Activated naive CD8-positive, alpha-beta T cell treated with anti-CD3 and anti-CD28 coated beads, Interleukin-2, amount 10 ng/mL, durations not matched to agents 7 days and 5 days (primary cell): ENCODE results near the gene EFCAB7. TPM values are rescaled to one million over a fixed set of nuclear protein-coding genes. Genes with fewer than 3 reads are reported as not detected.
A peak's percentile ranks its signal among the peaks of the same experiment; 100 is the strongest.
"Not testable (repeated sequence)": the region's sequence is repeated elsewhere in the genome, so short reads cannot be mapped to it uniquely, and the experiment has no call there.

Experiments used
- ATAC-seq: fragments of 150-1000 bp; cut with Tn5 transposase; one replicate; pipeline ENCODE4 v1.10.0; 2021; ENCODE audit warnings: low read depth, moderate library complexity
- POLR2A ChIA-PET: fragments of 350-600 bp; sonication (Branson Sonifier 250); formaldehyde crosslinking; loops from one replicate; lab custom pipeline; 2021; ENCODE audit warnings: antibody characterized with exemption; lab: Charles Lee
- DNase-seq: peaks from one replicate; pipeline ENCODE4 v3.0.0; 2021
- H3K27ac Mint-ChIP-seq: one replicate; pipeline ENCODE4 v1.8.0; 2022; ENCODE audit warnings: mild to moderate bottlenecking, mixed read lengths
- H3K27me3 Mint-ChIP-seq: one replicate; pipeline ENCODE4 v1.8.0; 2022; ENCODE audit warnings: mild to moderate bottlenecking, moderate library complexity, mixed read lengths
- H3K36me3 Mint-ChIP-seq: one replicate; pipeline ENCODE4 v1.8.0; 2021; ENCODE audit warnings: mild to moderate bottlenecking, mixed read lengths
- H3K4me1 Mint-ChIP-seq: one replicate; pipeline ENCODE4 v1.8.0; 2021; ENCODE audit warnings: mixed read lengths
- H3K4me3 Mint-ChIP-seq: one replicate; pipeline ENCODE4 v1.8.0; 2022; ENCODE audit warnings: mild to moderate bottlenecking, moderate library complexity, mixed read lengths
- H3K9me3 Mint-ChIP-seq: one replicate; pipeline ENCODE4 v1.8.0; 2021; ENCODE audit warnings: mixed read lengths
- total RNA-seq, 2 experiments: library from RNA; stranded (reverse); gene quantifications; one replicate each; pipeline ENCODE4 v1.2.3, GENCODE V29; 2021

Gene EFCAB7
- total RNA-seq, 2 experiments from 2014 or later = 7.4 to 11.8 TPM

GRCh38 chr1:63569068-63569467 lies 45.7 kb downstream of the EFCAB7 start:
- Mint-ChIP-seq H3K9me3 (no peaks in the 10 kb centered on the region), H3K4me3 (no peak overlapping the region), H3K4me1 (no peaks in the 10 kb centered on the region), H3K27me3 (no peaks in the 10 kb centered on the region), H3K36me3 (peaks cover 5% of the 10 kb centered on the region), H3K27ac (no peak overlapping the region)
- DNase-seq (no peak), ATAC-seq (no peak)
- POLR2A ChIA-PET = no interaction called here

GRCh38 chr1:63569640-63570316 lies 46.5 kb downstream of the EFCAB7 start:
- Mint-ChIP-seq H3K9me3 (no peaks in the 10 kb centered on the region), H3K27me3 (no peaks in the 10 kb centered on the region), H3K4me1 (no peaks in the 10 kb centered on the region), H3K36me3 (peaks cover 3% of the 10 kb centered on the region), H3K27ac (no peak overlapping the region), H3K4me3 (no peak overlapping the region)
- ATAC-seq = no peak
- DNase-seq = no peak
- POLR2A ChIA-PET = no interaction called here

GRCh38 chr1:63572686-63573085 lies 49.4 kb downstream of the EFCAB7 start:
- H3K27ac Mint-ChIP-seq, H3K36me3 Mint-ChIP-seq, POLR2A ChIA-PET, H3K9me3 Mint-ChIP-seq, H3K4me3 Mint-ChIP-seq, H3K4me1 Mint-ChIP-seq, ATAC-seq, H3K27me3 Mint-ChIP-seq, DNase-seq: not testable (repeated sequence)

GRCh38 chr1:63574203-63574796 lies 51.0 kb downstream of the EFCAB7 start:
- ATAC-seq, H3K27me3 Mint-ChIP-seq, H3K36me3 Mint-ChIP-seq, H3K27ac Mint-ChIP-seq, H3K9me3 Mint-ChIP-seq, H3K4me3 Mint-ChIP-seq, POLR2A ChIA-PET, DNase-seq, H3K4me1 Mint-ChIP-seq: not testable (repeated sequence)

- Mint-ChIP-seq H3K27ac (no peak overlapping the region), H3K27me3 (no peaks in the 10 kb centered on the region), H3K4me3 (no peak overlapping the region), H3K9me3 (no peaks in the 10 kb centered on the region), H3K36me3 (peaks cover 8% of the 10 kb centered on the region), H3K4me1 (no peaks in the 10 kb centered on the region)
- DNase-seq (no peak), ATAC-seq (no peak)
- POLR2A ChIA-PET = no interaction called here
Measured at GRCh38 chr1:63575340-63575826, 52.1 kb downstream of the EFCAB7 start.

- DNase-seq, H3K4me3 Mint-ChIP-seq, POLR2A ChIA-PET, H3K4me1 Mint-ChIP-seq, H3K9me3 Mint-ChIP-seq, H3K27me3 Mint-ChIP-seq, H3K27ac Mint-ChIP-seq, ATAC-seq: not testable (repeated sequence)
- peaks cover 42% of the 10 kb centered on the region for H3K36me3 Mint-ChIP-seq
Measured at GRCh38 chr1:63586326-63586725, 63.0 kb downstream of the EFCAB7 start.

- ATAC-seq (no peak), DNase-seq (no peak)
- Mint-ChIP-seq H3K9me3 (no peaks in the 10 kb centered on the region), H3K27ac (no peak overlapping the region), H3K36me3 (peaks cover 19% of the 10 kb centered on the region), H3K27me3 (no peaks in the 10 kb centered on the region), H3K4me3 (no peak overlapping the region), H3K4me1 (peaks cover 19% of the 10 kb centered on the region)
- POLR2A ChIA-PET = no interaction called here
Measured at GRCh38 chr1:63590166-63590560, 66.8 kb downstream of the EFCAB7 start.

GRCh38 chr1:63592536-63593302 lies 69.4 kb downstream of the EFCAB7 start:
- no peak for ATAC-seq
- no peaks in the 10 kb centered on the region for H3K27me3 Mint-ChIP-seq
- H3K9me3 Mint-ChIP-seq = no peaks in the 10 kb centered on the region
- POLR2A ChIA-PET = interaction anchor here (1.0 to 1.4 kb wide), 3 partner anchors 19 to 225 kb away, joined by 3 to 6 read pairs (median 4); partner anchors contain the start of gene ALG6
- H3K27ac Mint-ChIP-seq = peak overlapping the region; percentile 98
- no peak for DNase-seq
- peak overlapping the region; percentile 98 for H3K4me3 Mint-ChIP-seq
- H3K4me1 Mint-ChIP-seq = peaks cover 29% of the 10 kb centered on the region
- H3K36me3 Mint-ChIP-seq = peaks cover 21% of the 10 kb centered on the region

- Mint-ChIP-seq H3K9me3 (no peaks in the 10 kb centered on the region), H3K27ac (peak within 1 kb of the TSS; percentile 98), H3K36me3 (peaks cover 21% of the 10 kb centered on the region), H3K4me1 (peaks cover 29% of the 10 kb centered on the region), H3K27me3 (no peaks in the 10 kb centered on the region), H3K4me3 (peak within 1 kb of the TSS; percentile 98)
- DNase-seq (no peak), ATAC-seq (peak; percentile 84)
- POLR2A ChIA-PET = interaction anchor here (1.0 to 1.4 kb wide), 3 partner anchors 18 to 226 kb away, joined by 3 to 6 read pairs (median 4); partner anchors contain the start of gene ALG6
Measured at GRCh38 chr1:63593303-63593885, 70.1 kb downstream of the EFCAB7 start, which contains the start of gene PGM1. TSS of gene PGM1 (plus strand) at chr1:63593411. CDS start at chr1:63593489, 78 bp downstream.

GRCh38 chr1:63593886-63594605 lies 70.7 kb downstream of the EFCAB7 start:
- Mint-ChIP-seq H3K27ac (peak overlapping the region; percentile 98), H3K4me1 (peaks cover 26% of the 10 kb centered on the region), H3K36me3 (peaks cover 18% of the 10 kb centered on the region), H3K4me3 (peak overlapping the region; percentile 98), H3K27me3 (no peaks in the 10 kb centered on the region), H3K9me3 (no peaks in the 10 kb centered on the region)
- POLR2A ChIA-PET = interaction anchor here (0.7 to 1.4 kb wide), 4 partner anchors 15 to 68 kb away, joined by 3 to 4 read pairs (median 3); no protein-coding TSS in a partner anchor
- ATAC-seq (peak; percentile 60), DNase-seq (peak; percentile 82)

- ATAC-seq (no peak), DNase-seq (no peak)
- H3K4me1 Mint-ChIP-seq = peaks cover 28% of the 10 kb centered on the region
- no peak overlapping the region for H3K27ac Mint-ChIP-seq
- peaks cover 19% of the 10 kb centered on the region for H3K36me3 Mint-ChIP-seq
- H3K4me3 Mint-ChIP-seq = peak overlapping the region; percentile 31
- H3K9me3 Mint-ChIP-seq = no peaks in the 10 kb centered on the region
- POLR2A ChIA-PET = no interaction called here
- no peaks in the 10 kb centered on the region for H3K27me3 Mint-ChIP-seq
Measured at GRCh38 chr1:63595435-63595834, 72.1 kb downstream of the EFCAB7 start.

- no peak overlapping the region for H3K27ac Mint-ChIP-seq
- ATAC-seq = no peak
- no peaks in the 10 kb centered on the region for H3K27me3 Mint-ChIP-seq
- POLR2A ChIA-PET = no interaction called here
- H3K4me3 Mint-ChIP-seq = no peak overlapping the region
- H3K4me1 Mint-ChIP-seq = peaks cover 20% of the 10 kb centered on the region
- H3K9me3 Mint-ChIP-seq = no peaks in the 10 kb centered on the region
- H3K36me3 Mint-ChIP-seq = peaks cover 38% of the 10 kb centered on the region
- DNase-seq = no peak
Measured at GRCh38 chr1:63599799-63600198, 76.5 kb downstream of the EFCAB7 start.
